B cell (primary cell): ENCODE results near the gene VWA3A. TPM values are rescaled to one million over a fixed set of nuclear protein-coding genes. Genes with fewer than 3 reads are reported as not detected.

Source experiments
- ATAC-seq: fragments of 200-7000 bp; cut with Tn5 transposase; one replicate; pipeline ENCODE4 v1.10.0; 2021; ENCODE audit warnings: low read depth, mild to moderate bottlenecking, moderate number of reproducible peaks, moderate library complexity
- CTCF ChIA-PET: fragments of 350-600 bp; sonication (Branson Sonifier 250); formaldehyde crosslinking; loops from one replicate; lab custom pipeline; 2021; ENCODE audit warnings: antibody characterized with exemption, inconsistent platforms; lab: Charles Lee
- POLR2A ChIA-PET: fragments of 350-600 bp; sonication (Branson Sonifier 250); formaldehyde crosslinking; loops from one replicate; lab custom pipeline; 2021; ENCODE audit warnings: antibody characterized with exemption; lab: Charles Lee
- DNase-seq: peaks from one replicate; pipeline ENCODE4 v3.0.0; 2013
- H2AFZ ChIP-seq: 2 replicates; pipeline ENCODE4 v1.6.1; 2012; ENCODE audit warnings: mild to moderate bottlenecking, low read depth, low read length; ENCODE audit not compliant: insufficient read depth, poor library complexity, severe bottlenecking
- H3K27ac ChIP-seq, 2 donors: 1 replicate in 1 of 2; 2 replicates in 1 of 2; pipeline ENCODE4 v1.5.1; 2012 to 2013; ENCODE audit warnings: low read length in 2 of 2, mild to moderate bottlenecking in 2 of 2, moderate library complexity in 1 of 2
- H3K27me3 ChIP-seq, 4 experiments: fragments of 200-600 bp in 1 of 4; sonication (generic) in 1 of 4; replicated peaks in 1 of 4; 1 replicate in 2 of 4; 2 replicates in 2 of 4; pipeline versions ENCODE4 v1.6.1 to v1.7.0; 2013 to 2016; ENCODE audit warnings: low read length in 3 of 4, mild to moderate bottlenecking in 2 of 4, mixed read lengths in 1 of 4, moderate library complexity in 1 of 4; ENCODE audit not compliant: insufficient read depth in 4 of 4, control insufficient read depth in 3 of 4; ENCODE audit errors: control extremely low read depth in 1 of 4
- H3K36me3 ChIP-seq, 2 experiments: replicated peaks in 1 of 2; 1 replicate in 1 of 2; 2 replicates in 1 of 2; pipeline versions ENCODE4 v1.6.1 to v1.7.1; 2013; ENCODE audit warnings: low read length in 1 of 2; ENCODE audit not compliant: insufficient read depth in 2 of 2, control insufficient read depth in 1 of 2; ENCODE audit errors: control extremely low read depth in 1 of 2, extremely low read depth in 1 of 2
- H3K4me1 ChIP-seq, 2 donors: fragments of 200-600 bp in 1 of 2; sonication (generic) in 1 of 2; 1 replicate in 1 of 2; 2 replicates in 1 of 2; pipeline versions ENCODE4 v1.5.1 to v1.6.1; 2013 to 2017; ENCODE audit warnings: low read length in 2 of 2; ENCODE audit not compliant: control insufficient read depth in 2 of 2, insufficient read depth in 2 of 2
- H3K4me2 ChIP-seq: replicated peaks from 2 replicates; pipeline ENCODE3; 2012; ENCODE audit warnings: mild to moderate bottlenecking, low read depth, low read length; ENCODE audit not compliant: poor library complexity, severe bottlenecking
- H3K4me3 ChIP-seq, 5 experiments: fragments of 200-600 bp in 1 of 5; sonication (generic) in 1 of 5; 1 replicate in 3 of 5; 2 replicates in 2 of 5; pipeline versions ENCODE4 v1.5.1 to v1.7.0; 2011 to 2016; ENCODE audit warnings: low read length in 4 of 5, mild to moderate bottlenecking in 4 of 5, low read depth in 2 of 5, control low read depth in 1 of 5, moderate library complexity in 1 of 5; ENCODE audit not compliant: insufficient read depth in 1 of 5; ENCODE audit errors: control extremely low read depth in 1 of 5, extremely low read depth in 1 of 5
- H3K79me2 ChIP-seq: fragments of 200-600 bp; sonication (generic); one replicate; pipeline ENCODE4 v1.6.0; 2016; ENCODE audit warnings: low read length; ENCODE audit not compliant: control insufficient read depth, insufficient read depth
- H3K9ac ChIP-seq: fragments of 200-600 bp; sonication (generic); 2 replicates; pipeline ENCODE4 v1.6.1; 2017; ENCODE audit warnings: mild to moderate bottlenecking, low read length, moderate library complexity
- H3K9me3 ChIP-seq, 3 donors: one replicate each; pipeline versions ENCODE4 v1.6.1 to v1.7.1; 2013; ENCODE audit warnings: low read length in 2 of 3; ENCODE audit not compliant: control insufficient read depth in 2 of 3, insufficient read depth in 1 of 3; ENCODE audit errors: control extremely low read depth in 1 of 3
- H4K20me1 ChIP-seq: 2 replicates; pipeline ENCODE4 v1.6.0; 2012; ENCODE audit warnings: mild to moderate bottlenecking, low read length; ENCODE audit not compliant: insufficient read depth, control insufficient read depth, poor library complexity, severe bottlenecking
- H3K27ac Mint-ChIP-seq: one replicate; pipeline ENCODE4 v1.8.0; 2021; ENCODE audit warnings: mixed read lengths
- H3K27me3 Mint-ChIP-seq: one replicate; pipeline ENCODE4 v1.8.0; 2021; ENCODE audit warnings: mixed read lengths
- H3K4me1 Mint-ChIP-seq: one replicate; pipeline ENCODE4 v1.8.0; 2021; ENCODE audit warnings: mixed read lengths
- H3K4me3 Mint-ChIP-seq: one replicate; pipeline ENCODE4 v1.8.0; 2021; ENCODE audit warnings: mixed read lengths
- H3K9me3 Mint-ChIP-seq: one replicate; pipeline ENCODE4 v1.8.0; 2022; ENCODE audit warnings: mixed read lengths; ENCODE audit not compliant: insufficient read depth
- CTCF ChIP-seq: fragments of 200-600 bp; IDR thresholded peaks from one replicate; pipeline ENCODE4 v1.8.0; 2022; ENCODE audit warnings: antibody characterized with exemption, mild to moderate bottlenecking
- EZH2 ChIP-seq: IDR thresholded peaks from 2 replicates; pipeline ENCODE4 v1.6.1; 2012; ENCODE audit warnings: borderline replicate concordance, low read depth, mild to moderate bottlenecking, moderate library complexity, low read length; ENCODE audit not compliant: insufficient read depth, poor library complexity, severe bottlenecking
- WGBS: methylation state at CpG from one replicate; pipeline ENCODE4 v1.1.5; 2013; ENCODE audit warnings: missing lambda C conversion rate; ENCODE audit not compliant: insufficient coverage; 5-methylcytosine and 5-hydroxymethylcytosine counted together
- intact Hi-C: fragments of 100-400 bp; cut with micrococcal nuclease; formaldehyde crosslinking; loops from one replicate; pipeline ENCODE4 v1.10.0; 2022
- polyA plus RNA-seq: library from polyadenylated mRNA; depleted of rRNA; stranded (reverse); fragments of >200 nt; gene quantifications from 2 replicates; pipeline ENCODE4 v1.2.3, GENCODE V29; 2012
- total RNA-seq, 2 donors: library from RNA; stranded (reverse); fragments of 120-200 nt in 1 of 2; gene quantifications; 1 replicate in 1 of 2; 2 replicates in 1 of 2; pipeline versions ENCODE4 v1.2.3 to v1.2.4, GENCODE V29; 2013 to 2022

VWA3A gene
- total and polyA plus RNA-seq, 2 donors (not counting 1 experiment from before 2014, with no cell fraction given): 0.28 to 0.47 TPM

GRCh38 chr16:22161401-22161800, 69.1 kb downstream of the VWA3A start:
- no peak for ATAC-seq
- POLR2A ChIA-PET: no interaction called here
- H2AFZ ChIP-seq: no peak overlapping the region
- H3K4me3 Mint-ChIP-seq: no peak overlapping the region
- peaks cover 0 to 32% (median 14%) of the 10 kb centered on the region in 4 experiments for H3K27me3 ChIP-seq
- H3K79me2 ChIP-seq: no peaks in the 10 kb centered on the region
- no peak overlapping the region for H3K4me3 ChIP-seq
- intact Hi-C loops: no loop called here
- no peak overlapping the region for H3K27ac Mint-ChIP-seq
- no peaks in the 10 kb centered on the region for H3K9me3 Mint-ChIP-seq
- H3K4me2 ChIP-seq: no peak overlapping the region
- H3K27me3 Mint-ChIP-seq: peaks cover 27% of the 10 kb centered on the region
- H3K27ac ChIP-seq: no peak overlapping the region
- H4K20me1 ChIP-seq: no peaks in the 10 kb centered on the region
- H3K9ac ChIP-seq: no peak overlapping the region
- CTCF ChIA-PET: interaction anchor here (1.3 kb wide), 1 partner anchor 28 kb away, joined by 3 read pairs; no protein-coding TSS in a partner anchor
- peaks cover 0 to 11% of the 10 kb centered on the region in 2 donors for H3K4me1 ChIP-seq
- TF ChIP-seq EZH2 (no peak), CTCF (no peak)
- H3K9me3 ChIP-seq: no peaks in the 10 kb centered on the region
- no peak for DNase-seq
- no peaks in the 10 kb centered on the region for H3K36me3 ChIP-seq
- H3K4me1 Mint-ChIP-seq: peaks cover 5% of the 10 kb centered on the region

- Histone ChIP-seq H3K27me3 (peaks cover 0 to 31% (median 14%) of the 10 kb centered on the region in 4 experiments), H3K36me3 (no peaks in the 10 kb centered on the region), H3K9ac (peak within 1 kb of the TSS; percentile 19), H3K9me3 (peaks cover 0 to 4% (median 0%) of the 10 kb centered on the region in 3 donors), H3K4me2 (peak within 1 kb of the TSS; percentile 69), H2AFZ (no peak within 1 kb of the TSS), H3K4me3 (peak within 1 kb of the TSS in 2 of 5 experiments; percentile 10 to 23), H3K4me1 (peaks cover 0 to 11% of the 10 kb centered on the region in 2 donors), H4K20me1 (no peaks in the 10 kb centered on the region), H3K27ac (no peak within 1 kb of the TSS), H3K79me2 (no peaks in the 10 kb centered on the region)
- POLR2A ChIA-PET: no interaction called here
- Mint-ChIP-seq H3K4me3 (peak within 1 kb of the TSS; percentile 59), H3K27ac (no peak within 1 kb of the TSS), H3K9me3 (no peaks in the 10 kb centered on the region), H3K4me1 (peaks cover 5% of the 10 kb centered on the region), H3K27me3 (peaks cover 27% of the 10 kb centered on the region)
- CTCF ChIA-PET: interaction anchor here (1.3 kb wide), 1 partner anchor 27 kb away, joined by 3 read pairs; no protein-coding TSS in a partner anchor
- WGBS: 11% methylated on average over 39 of the region's 40 CpGs
- TF ChIP-seq EZH2: no peak
- no peak for TF ChIP-seq CTCF
- ATAC-seq: peak; percentile 53
- DNase-seq: peak; percentile 40
- intact Hi-C loops: no loop called here
Measured at GRCh38 chr16:22161999-22162655, 69.8 kb downstream of the VWA3A start, which contains the start of gene SDR42E2. Gene SDR42E2, plus strand, starts transcription at chr16:22162506. Its CDS starts 3,077 bp downstream, at chr16:22165583.
